Non-pigmented ciliary epithelial cell (primary cell): Measurements from ENCODE around the gene CHAC1.

ENCODE experiments used
- DNase-seq: peaks from one replicate; pipeline ENCODE4 v3.0.0-alpha.2; 2010; ENCODE audit warnings: low read depth

Gene CHAC1, protein sequence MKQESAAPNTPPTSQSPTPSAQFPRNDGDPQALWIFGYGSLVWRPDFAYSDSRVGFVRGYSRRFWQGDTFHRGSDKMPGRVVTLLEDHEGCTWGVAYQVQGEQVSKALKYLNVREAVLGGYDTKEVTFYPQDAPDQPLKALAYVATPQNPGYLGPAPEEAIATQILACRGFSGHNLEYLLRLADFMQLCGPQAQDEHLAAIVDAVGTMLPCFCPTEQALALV

DNA sequence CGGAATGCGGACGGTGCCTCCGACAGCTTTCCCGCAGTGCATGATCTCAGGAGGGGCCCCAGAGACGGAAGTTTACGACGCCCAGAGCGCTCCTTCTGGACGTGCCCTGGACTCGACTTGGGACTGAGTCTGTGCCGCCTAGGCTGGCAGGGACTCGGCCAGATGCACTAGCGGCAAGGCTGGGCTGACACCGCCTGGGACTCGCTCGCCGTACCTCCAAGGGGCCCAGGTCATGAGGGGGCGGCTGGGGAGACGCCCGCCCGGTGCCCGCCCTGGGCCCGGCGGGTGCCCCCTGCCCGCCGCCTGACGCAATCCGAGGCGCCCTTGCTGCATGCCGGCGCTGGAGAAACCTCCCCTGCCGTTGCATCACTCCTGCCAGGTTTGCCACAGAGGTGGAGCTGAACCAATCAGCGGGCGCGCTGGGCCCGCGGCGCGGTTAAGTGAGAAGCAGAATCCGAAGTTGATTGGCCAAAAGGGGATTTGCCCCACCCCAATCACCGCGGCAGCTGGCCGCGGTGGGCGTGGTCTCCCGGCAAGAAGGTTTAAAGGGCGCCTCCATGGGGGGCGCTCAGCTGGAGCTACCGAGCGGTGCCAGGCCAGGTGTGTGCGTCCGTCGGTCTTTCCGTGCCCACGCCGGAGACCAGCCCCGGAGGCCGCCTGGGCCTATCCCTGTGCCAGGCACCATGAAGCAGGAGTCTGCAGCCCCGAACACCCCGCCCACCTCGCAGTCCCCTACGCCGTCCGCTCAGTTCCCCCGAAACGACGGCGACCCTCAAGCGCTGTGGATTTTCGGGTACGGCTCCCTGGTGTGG is at the start of gene CHAC1:
Gene CHAC1, plus strand, starts transcription at position 571 of the 812 bp plus-strand sequence. Its CDS starts 113 bp downstream, at position 684.
- DNase-seq, result peak; percentile 79

DNA sequence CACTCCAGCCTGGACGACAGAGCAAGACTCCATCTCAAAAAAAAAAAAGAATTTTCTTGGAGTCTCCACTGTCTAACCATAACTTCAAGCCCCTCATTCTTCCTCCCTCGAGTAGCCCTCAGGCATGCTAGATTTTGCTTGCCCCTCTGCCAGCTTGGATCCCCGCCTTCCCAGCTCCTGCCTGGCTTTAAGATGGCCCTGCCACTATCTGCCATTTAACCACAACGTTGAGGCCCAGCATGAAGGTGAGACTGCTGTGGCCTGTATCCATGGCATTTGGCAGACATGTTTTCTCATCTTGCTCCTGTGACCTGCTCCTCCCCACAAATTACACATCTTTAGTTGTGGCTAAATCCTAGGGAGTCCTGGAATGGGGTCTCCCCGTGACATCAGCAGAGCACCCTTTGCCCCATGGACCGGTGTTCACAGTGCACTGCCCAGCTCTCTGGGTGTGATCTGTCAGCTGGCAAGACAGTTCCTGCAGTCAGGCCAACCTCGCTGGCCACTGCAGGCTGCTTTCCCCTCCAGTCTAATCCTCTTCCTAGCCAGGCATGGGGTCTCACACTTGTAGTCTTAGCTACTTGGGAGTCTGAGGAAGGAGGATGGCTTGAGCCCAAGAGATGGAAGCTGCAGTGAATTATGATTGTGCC is 48.6 kb upstream of the CHAC1 start:
- no peak for DNase-seq

DNA sequence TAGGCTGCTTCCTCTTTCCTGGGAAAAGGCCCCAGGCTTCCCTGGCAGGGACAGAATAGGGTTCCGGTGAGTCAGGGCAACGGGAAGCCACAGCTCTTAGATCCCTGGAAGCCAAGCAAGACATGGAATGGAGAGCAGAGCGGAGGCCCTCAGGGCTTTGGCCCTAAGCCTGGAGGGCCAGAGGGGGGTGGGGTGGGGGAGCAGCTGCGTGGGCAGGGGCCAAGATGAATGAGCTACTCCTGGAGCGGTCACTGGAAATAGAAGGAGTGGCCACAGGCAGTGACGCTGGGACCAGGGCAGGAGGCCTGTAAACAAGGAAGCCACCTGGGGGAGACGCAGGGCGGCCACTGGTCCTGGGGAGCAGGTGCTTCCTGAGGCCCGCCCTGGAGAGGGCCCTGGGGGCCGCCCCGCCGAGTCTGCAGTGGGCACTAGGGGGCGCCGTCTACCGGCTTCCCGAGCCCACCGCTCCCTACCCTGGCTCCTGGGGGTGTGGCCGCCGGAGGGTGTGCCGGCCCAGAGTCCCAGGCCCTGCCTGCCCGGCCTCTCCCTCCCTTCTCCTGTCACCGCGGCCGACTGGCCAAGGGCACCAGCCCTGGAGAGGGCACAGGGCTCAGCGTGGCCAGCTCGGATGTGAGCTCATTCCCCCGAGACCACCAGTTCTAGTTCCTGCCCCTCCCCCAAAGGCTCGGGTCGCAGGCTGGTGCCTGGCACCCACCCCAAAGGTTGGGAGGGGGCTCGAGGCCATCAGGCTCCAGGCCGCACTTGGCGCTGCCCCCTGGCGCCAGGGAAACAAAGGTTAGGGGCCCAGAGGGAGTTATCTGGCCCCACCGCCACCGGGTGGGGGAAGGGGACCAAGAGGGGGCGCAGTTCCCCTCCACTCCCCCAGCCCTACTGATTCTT is 46.9 kb upstream of the CHAC1 start:
- DNase-seq, result no peak

DNA sequence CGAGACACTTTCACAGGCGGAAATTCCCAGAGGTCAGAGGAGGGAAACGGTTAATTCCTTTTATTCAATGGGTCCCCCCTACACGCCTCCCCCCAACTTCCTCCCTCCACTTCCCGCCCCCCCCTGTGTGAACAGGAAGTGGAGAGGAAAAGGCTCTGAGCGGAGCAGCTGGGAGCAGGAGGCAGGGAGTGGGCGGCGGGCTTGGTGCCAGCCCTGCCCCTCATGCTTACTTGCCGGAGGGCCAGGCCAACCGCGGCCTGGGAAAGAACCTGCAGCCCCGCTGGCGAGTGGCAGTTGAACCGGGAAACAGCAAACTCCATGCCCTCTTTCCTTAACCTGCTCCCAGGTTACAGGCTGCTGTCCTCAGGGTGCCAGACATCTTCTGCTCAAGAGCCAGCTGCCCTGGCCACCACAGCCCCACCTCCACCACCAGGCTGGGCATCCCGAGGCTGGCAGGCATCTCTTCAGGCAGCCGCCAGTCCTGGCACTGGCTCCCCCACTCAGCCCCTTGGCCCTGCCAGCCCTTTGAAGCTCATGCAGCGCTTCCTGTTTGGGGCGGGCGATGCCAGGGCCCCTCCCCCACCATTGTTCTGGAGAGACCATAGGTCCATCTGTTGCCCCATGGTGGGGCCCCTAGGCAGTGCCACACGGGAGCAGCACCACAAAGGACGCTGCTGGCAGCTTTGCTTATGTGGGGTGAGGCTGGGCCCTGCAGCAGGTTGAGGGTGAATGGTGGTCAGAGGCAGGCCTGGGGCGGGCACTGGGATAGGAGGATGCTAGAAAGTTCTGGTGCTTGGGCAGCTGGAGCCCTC is 46.1 kb upstream of the CHAC1 start:
- DNase-seq, result no peak

DNA sequence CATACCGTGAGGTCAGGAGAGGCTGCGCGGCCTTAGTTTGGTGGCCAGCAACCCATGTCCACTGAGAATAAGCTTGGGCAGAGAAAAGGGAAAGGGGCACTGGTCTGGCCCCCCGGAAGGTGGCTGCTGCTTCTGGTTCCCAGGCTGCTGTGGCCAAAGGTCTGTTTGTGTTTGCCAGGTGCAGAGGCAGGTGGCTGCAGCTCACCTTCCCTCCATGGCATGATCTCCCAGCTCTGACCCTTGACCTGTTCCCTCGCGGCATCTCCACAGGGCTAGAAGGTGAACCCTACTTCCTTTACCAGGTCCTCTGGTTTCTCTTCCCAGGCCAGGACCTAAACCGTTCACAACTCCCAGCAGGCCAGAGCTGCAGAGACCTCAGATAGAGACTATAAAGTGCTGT is 45.2 kb upstream of the CHAC1 start:
- no peak for DNase-seq

DNA sequence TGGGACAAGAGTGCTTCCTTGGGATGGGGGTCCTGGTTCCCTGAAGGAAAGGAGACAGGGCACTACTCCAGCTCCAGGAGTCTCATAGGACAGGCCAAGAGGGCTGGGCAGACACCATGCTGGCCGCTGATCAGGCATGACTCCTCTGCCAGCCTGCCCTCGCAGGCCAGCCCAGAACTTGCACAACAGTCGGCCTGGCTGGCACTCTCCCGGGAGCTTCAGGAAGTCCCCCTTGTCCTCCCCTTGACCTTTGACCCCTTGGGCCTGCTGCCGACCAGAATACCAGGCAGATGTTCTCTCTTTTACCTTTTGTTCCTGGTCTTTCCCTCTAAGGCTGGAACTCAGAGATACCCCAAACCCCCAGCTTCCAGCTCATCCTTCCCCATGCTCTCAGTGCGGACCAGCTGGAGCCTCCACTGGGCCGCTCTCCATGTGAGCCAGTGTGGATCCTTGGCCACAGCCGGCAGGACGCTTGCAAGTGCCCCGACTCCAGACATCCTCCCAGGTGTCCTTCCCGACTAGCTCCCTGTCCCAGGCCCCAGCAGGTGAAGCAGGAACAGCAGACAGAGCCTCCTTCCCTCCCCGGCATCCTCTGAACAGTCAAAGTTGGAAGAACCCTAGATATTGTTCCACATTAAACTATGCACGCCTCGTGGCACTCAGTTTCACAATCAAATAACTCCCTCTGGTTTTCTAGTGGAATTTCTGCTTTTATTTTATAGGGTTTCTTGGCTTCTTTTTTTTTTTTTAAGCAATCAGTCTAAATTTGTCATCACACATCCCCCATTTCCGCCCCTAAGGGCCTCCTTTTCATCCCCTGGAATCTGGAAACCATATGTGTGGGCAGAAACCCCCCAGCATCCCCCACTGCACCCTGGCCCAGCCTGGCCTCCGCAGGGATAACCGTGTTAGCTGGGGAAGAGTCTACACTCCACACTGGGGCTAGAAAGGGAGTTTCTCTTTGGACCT is 43.3 kb upstream of the CHAC1 start:
- DNase-seq, result no peak

DNA sequence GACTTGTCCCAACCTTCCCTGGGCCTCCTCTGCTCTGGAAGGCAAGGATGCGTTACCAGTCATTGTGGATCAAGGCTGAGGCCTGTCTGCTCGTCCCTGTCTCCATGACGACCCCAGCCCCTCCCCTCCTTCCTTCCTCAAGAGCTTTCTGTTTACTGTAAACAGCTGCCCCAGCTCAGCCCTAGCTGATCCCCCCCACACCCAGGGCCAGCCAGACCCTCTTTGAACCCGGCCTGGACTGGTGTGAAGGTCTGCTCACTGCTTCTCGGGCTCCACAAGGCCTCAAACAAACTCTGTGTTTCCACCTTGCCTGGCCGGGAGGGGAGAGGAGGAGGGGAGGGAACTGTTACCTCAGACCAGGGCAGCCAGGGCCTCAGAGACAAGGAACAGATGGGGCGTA is 42.1 kb upstream of the CHAC1 start:
- DNase-seq, result no peak

DNA sequence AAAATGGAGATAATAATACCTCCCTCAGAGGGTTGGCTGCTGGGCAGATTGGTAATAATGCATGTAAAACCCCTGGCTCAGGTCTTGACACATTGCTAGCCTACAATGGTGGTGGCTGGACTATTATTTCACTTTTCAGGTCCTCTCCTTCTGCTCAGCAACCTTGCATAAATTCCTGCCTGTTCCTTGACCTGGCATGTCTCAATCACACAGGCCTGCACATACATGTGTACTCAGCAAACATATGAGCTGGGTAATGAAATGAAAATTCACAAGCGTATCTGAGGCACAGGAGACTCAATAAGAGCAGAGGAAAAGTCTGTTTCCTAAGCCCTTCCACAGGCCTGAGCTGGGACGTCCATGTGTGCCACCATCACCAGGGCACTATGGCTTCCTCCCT is 41.6 kb upstream of the CHAC1 start:
- no peak for DNase-seq

DNA sequence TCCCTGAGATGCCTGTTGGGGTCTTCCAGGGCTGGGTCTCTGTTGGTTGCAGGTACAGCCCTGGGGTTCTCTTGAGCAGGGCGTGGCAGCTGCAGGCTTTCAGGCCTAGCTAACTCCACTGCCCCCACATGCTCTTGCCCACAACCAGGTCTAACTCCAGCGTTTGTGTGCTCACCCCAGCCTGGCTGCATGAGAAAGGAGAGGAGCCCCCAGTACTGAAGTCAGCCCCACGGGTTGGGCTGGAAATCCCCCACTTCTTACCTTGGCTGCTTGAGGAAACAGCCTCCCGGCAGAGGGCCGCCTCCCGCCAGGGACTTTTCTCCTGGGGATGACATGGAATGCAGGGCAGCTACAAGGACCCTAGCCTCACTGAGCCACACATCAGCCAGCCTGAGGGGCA is 40.8 kb upstream of the CHAC1 start:
- DNase-seq, result no peak

DNA sequence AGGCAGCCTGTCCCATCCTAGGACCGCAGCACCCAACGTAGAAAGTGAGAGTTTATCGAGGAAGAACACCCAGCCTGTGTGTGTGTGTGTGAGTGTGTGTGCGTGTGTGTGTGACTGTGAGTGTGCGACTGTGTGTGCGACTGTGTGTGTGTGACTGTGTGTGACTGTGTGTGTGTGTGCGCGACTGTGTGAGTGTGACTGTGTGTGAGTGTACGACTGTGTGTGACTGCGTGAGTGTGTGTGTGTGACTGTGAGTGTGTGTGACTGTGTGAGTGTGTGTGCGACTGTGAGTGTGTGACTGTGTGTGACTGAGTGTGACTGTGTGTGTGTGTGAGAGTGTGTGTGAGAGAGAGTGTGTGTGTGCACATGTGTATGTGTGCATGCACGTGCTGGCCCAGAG is 39.3 kb upstream of the CHAC1 start:
- no peak for DNase-seq

DNA sequence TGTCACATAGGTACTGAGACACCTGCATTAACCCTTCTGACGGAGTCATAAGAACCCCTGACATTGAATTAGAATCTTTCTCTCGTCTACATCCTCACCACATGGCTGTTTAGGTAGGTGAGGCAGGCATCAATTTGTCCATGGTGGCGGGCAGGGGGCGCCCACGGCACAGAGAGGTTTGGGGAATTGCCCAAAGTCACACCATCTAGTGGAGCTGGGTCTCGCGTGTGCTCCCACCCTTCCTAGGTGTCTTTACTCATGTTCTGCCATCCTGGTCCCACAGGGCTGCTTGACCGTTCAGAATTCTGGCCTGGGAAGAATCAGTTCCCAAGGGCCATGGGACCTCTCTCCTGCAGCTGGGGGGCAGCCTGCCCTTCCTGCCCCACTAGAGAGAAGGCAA is 38.8 kb upstream of the CHAC1 start:
- DNase-seq, result no peak

DNA sequence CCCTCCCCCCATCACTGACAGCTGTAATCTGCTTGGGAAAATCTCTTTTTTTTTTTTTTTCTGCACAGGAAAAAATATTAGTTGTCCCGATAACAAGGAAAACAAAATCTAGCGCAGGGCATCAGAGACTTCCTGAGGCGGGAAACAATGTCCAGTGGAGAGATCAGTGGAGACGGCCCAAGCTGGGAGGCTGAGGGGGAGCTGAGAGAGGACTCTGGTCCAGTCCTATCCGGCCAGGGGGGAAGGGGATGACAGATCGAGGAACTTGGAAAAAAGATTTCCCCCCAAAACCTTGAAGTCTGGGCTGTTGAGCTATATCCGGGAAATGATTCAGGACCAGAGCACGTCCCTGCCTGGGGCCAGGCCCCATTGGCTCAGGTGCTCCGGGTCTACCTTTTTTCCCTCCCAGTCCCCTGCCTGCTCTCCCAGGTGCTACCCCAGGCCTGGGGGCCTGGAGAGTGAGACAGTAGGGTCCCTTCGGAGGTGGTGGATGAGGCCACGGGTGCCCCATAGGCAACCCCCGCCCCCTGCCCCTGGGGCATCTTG is 38.1 kb upstream of the CHAC1 start:
- DNase-seq, result no peak

DNA sequence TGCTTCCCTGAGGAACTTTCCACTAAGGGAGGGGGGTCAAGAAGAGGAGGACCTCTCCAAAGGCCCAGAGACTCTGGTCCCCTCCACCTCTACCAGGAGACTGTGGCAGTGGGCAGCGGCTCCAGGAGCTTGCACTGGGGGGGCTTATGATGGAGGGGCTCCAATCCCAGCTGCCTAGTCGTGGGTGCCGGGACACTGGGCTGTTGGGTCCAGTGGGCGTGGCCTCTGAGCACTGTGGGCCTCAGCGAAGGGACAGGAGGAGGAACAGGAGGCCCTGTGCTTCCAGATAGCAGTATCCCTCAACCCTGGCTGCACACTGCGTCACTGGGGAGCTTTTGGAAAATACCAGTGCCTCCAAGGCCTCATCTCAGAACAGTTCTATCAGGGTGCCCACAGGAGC is 37.6 kb upstream of the CHAC1 start:
- no peak for DNase-seq

DNA sequence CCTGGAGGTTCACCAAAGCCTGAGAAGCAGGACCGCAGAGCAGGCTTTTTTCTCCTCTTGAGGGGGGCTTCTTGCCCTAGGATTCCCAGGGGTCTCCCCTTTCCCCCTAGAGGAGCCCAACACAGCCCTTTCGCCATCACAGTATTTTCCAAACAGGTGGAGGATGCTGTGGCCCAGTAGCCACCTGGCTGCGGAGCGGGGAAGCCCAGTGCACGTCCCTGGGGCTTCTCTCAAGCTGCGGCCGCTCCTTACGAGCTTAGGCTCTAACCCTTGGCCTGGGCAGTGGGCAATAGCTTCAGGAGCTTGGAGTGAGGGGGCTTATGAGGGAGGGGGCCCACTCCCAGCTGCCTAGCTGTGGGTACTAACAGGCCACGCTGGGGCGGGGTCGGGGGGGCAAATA is 35.7 kb upstream of the CHAC1 start:
- DNase-seq, result no peak

DNA sequence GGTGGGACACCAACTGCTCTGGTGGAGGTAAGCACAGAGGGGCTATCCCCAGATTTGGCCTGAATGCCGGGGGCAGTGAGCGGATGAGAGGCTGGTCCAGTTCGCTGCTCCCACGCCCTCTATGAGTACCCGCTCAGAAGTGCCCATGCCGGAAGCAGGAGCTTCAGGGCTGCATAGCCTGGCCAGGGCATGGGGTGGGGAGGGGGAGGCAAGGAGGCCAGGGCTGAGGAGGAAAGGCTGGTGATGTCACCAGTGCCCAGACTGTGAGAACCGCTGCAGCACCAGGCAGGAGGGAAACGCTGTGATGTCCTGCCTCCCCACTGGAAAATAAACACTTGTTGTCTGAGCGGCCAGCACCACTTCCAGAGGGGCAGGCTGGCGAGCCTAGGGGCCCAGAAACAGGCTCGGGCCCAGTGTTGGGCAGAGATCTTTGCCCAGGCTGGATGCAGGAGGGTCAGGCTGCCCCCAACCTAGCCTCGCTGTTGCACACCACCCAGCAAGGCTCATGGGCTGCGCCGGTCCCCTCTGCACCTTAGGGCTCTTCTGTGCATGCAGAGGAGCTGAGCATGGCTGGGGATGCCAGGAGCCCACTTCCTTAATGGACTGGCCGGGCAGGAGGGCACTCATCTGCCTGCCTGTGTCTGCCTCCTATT is 35.0 kb upstream of the CHAC1 start:
- DNase-seq, result no peak

DNA sequence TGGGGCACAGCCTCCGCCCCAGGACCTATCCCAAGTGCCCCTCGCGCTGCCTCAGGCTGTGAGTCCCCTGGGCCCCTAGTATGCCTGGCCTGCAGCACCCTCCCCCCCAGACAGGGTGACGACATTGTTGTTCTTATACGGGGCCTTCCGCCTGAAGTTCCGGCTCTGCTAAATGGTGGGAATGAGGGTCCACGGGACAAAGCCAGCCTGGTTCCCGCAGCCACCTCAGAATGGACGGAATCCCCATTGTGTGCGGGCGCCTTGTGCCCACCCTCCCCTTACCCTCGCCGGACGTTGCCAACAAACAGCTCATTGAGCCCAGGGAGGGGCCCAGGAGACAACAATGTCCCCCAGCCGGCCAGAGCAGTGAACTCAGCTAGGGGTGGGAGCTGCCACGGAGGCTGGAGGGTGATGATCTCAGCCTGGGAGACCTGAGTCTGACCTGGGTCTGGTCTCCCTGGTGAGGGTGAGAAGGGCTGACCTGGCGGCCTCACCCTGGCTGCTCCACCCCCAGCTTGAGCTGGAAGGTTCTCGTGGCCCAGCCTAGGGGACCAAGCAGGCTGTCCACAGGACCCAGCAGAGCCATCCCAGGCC is 34.4 kb upstream of the CHAC1 start:
- no peak for DNase-seq

DNA sequence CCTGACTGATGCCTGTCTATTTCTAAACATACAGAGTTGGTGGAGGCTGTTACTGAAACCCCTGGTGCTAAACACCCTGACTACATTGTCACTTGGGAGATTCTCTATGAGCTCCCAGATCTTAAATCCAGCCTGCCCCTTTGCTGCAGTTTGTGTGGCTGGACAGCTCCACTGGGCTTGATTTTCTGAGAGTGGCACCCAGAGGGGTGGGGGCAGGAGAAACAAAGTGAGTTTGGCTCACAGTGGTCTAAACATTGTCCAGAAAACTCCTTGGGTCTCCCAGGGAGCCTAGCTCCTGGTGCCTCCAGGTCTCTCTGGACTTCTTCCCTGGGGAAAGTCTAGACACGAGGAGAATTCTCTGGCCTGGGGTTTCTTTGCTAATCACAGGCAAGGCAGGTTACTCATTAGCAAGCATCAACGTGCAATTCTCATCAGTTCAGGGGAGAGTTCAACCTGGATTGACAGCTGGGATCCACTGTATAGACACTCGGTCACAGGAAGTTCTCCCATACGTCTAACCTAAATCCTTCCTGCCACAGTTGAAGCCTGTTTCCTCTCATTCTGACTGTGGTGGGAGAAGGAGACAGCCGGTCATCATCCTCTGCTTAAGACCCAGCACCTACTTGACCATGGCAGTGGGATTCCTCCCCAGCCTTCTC is 31.2 kb upstream of the CHAC1 start:
- no peak for DNase-seq

DNA sequence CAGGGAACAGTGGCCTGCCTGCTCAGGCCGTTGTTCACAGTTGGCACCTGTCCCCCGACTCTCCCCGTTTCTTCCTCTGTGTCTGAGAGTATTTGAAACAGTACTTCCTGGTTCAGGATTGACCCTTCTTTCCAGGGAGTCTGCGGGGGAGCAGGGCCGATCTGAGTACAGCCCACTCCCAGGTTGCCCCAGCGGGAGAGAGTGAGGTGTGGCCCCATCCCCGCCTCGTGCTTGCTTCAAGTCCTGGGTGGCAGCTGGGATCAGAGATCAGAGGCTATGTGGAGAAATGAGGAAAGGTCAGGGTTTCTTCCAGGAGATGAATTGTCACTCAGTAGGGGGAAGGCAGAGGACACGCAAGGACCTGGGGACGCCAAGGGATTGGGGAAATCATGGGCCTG is 30.7 kb upstream of the CHAC1 start:
- no peak for DNase-seq
